GM12878 (cell line): ENCODE results near the gene EPHB2.

Source experiments
- CHD2 ChIP-seq: IDR thresholded peaks from 2 replicates; pipeline ENCODE4 v1.6.1; 2011; ENCODE audit warnings: low read depth, low read length, improper control_type of control experiment, borderline replicate concordance
- DPF2 ChIP-seq: fragments of 450-650 bp; IDR thresholded peaks from 2 replicates; pipeline ENCODE4 v1.6.1; 2017; ENCODE audit warnings: mild to moderate bottlenecking
- EZH2 ChIP-seq: IDR thresholded peaks from 2 replicates; pipeline ENCODE4 v1.6.1; 2012; ENCODE audit warnings: low read depth, mild to moderate bottlenecking, control low read depth, inconsistent platforms, low read length, borderline replicate concordance; ENCODE audit not compliant: control insufficient read depth
- FOS ChIP-seq: IDR thresholded peaks from 3 replicates; pipeline ENCODE4 v1.6.1; 2011; ENCODE audit warnings: borderline replicate concordance; ENCODE audit not compliant: insufficient read length; ENCODE audit errors: extremely low read depth
- FOXK2 ChIP-seq: fragments of 450-650 bp; IDR thresholded peaks from 2 replicates; pipeline ENCODE4 v1.6.1; 2017; ENCODE audit warnings: mild to moderate bottlenecking, moderate library complexity
- MAX ChIP-seq: IDR thresholded peaks from 2 replicates; pipeline ENCODE4 v1.6.1; 2012; ENCODE audit warnings: low read depth, low read length, improper control_type of control experiment
- POLR2A ChIP-seq: IDR thresholded peaks from 2 replicates; pipeline ENCODE4 v1.6.1; 2011; ENCODE audit warnings: low read depth, mild to moderate bottlenecking, low read length
- POLR2AphosphoS5 ChIP-seq: IDR thresholded peaks from 2 replicates; pipeline ENCODE4 v1.6.1; 2011; ENCODE audit warnings: mild to moderate bottlenecking, low read length, inconsistent platforms
- REST ChIP-seq: IDR thresholded peaks from 2 replicates; pipeline ENCODE4 v1.6.1; 2012; ENCODE audit warnings: mild to moderate bottlenecking, low read depth, low read length
- SUZ12 ChIP-seq: fragments of 200-600 bp; sonication (generic); IDR thresholded peaks from one replicate; pipeline ENCODE4 v1.6.1; 2018; ENCODE audit warnings: antibody characterized with exemption, mild to moderate bottlenecking; ENCODE audit not compliant: unreplicated experiment
- TF ChIP-seq, protein P1 (sequence below): IDR thresholded peaks from 2 replicates; pipeline ENCODE4 v1.6.1; 2011; ENCODE audit warnings: borderline replicate concordance, low read depth, mild to moderate bottlenecking, moderate library complexity, low read length; ENCODE audit not compliant: insufficient read depth, poor library complexity, severe bottlenecking
- TF ChIP-seq, protein P2 (sequence below), 3 experiments: IDR thresholded peaks in 2 of 3; conservative IDR thresholded peaks in 1 of 3; 2 replicates each; pipeline ENCODE4 v1.5.1; 2011; ENCODE audit warnings: low read depth in 3 of 3, low read length in 3 of 3, mild to moderate bottlenecking in 3 of 3, control low read depth in 2 of 3, moderate library complexity in 2 of 3, inconsistent platforms in 1 of 3, mixed read lengths in 1 of 3; ENCODE audit not compliant: control insufficient read depth in 2 of 3, insufficient read depth in 1 of 3; ENCODE audit errors: extremely low read depth in 1 of 3

GRCh38 chr1:22750685-22751051 is 40.0 kb downstream of the EPHB2 start:
- TF ChIP-seq, protein P1, sequence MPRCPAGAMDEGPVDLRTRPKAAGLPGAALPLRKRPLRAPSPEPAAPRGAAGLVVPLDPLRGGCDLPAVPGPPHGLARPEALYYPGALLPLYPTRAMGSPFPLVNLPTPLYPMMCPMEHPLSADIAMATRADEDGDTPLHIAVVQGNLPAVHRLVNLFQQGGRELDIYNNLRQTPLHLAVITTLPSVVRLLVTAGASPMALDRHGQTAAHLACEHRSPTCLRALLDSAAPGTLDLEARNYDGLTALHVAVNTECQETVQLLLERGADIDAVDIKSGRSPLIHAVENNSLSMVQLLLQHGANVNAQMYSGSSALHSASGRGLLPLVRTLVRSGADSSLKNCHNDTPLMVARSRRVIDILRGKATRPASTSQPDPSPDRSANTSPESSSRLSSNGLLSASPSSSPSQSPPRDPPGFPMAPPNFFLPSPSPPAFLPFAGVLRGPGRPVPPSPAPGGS: peak; percentile 78
- no peak for TF ChIP-seq CHD2
- no peak for TF ChIP-seq POLR2AphosphoS5
- TF ChIP-seq FOXK2: no peak
- TF ChIP-seq EZH2: no peak
- no peak for TF ChIP-seq REST
- TF ChIP-seq, protein P2, sequence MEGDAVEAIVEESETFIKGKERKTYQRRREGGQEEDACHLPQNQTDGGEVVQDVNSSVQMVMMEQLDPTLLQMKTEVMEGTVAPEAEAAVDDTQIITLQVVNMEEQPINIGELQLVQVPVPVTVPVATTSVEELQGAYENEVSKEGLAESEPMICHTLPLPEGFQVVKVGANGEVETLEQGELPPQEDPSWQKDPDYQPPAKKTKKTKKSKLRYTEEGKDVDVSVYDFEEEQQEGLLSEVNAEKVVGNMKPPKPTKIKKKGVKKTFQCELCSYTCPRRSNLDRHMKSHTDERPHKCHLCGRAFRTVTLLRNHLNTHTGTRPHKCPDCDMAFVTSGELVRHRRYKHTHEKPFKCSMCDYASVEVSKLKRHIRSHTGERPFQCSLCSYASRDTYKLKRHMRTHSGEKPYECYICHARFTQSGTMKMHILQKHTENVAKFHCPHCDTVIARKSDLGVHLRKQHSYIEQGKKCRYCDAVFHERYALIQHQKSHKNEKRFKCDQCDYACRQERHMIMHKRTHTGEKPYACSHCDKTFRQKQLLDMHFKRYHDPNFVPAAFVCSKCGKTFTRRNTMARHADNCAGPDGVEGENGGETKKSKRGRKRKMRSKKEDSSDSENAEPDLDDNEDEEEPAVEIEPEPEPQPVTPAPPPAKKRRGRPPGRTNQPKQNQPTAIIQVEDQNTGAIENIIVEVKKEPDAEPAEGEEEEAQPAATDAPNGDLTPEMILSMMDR (IDR thresholded peaks at IDR 0.05 in 2 of 3, conservative IDR thresholded peaks at IDR 0.05 in 1 of 3; ENCODE audit: control insufficient read depth in 2 of 3, extremely low read depth in 1 of 3, insufficient read depth in 1 of 3, low read depth in 3 of 3, low read length in 3 of 3): no peak
- TF ChIP-seq POLR2A: no peak
- no peak for TF ChIP-seq FOS
- TF ChIP-seq MAX: no peak
- no peak for TF ChIP-seq DPF2
- no peak for TF ChIP-seq SUZ12
